ENCODE results near the gene XXYLT1.
"Not testable (repeated sequence)": the region's sequence is repeated elsewhere in the genome, so short reads cannot be mapped to it uniquely, and the experiment has no call there.

XXYLT1 gene

GRCh38 chr3:195059471-195060216 is 211.3 kb downstream of the XXYLT1 start:
- no peaks in the 10 kb centered on the region; the same call in 1 of the 2 replicates for H3K4me1 ChIP-seq (ENCODE audit: insufficient read depth, low read length)
- no peaks in the 10 kb centered on the region for H3K9me3 ChIP-seq (ENCODE audit: control insufficient read depth, insufficient read depth, low read length)
- H3K9ac ChIP-seq (ENCODE audit: low read depth, low read length) = no peak overlapping the region
- H3K36me3 ChIP-seq (ENCODE audit: insufficient read depth, low read length) = no peaks in the 10 kb centered on the region

GRCh38 chr3:195059006-195059350 is 212.0 kb downstream of the XXYLT1 start:
- Histone ChIP-seq H3K9ac (ENCODE audit: low read depth, low read length) (no peak overlapping the region), H3K36me3 (ENCODE audit: insufficient read depth, low read length) (no peaks in the 10 kb centered on the region), H3K4me1 (ENCODE audit: insufficient read depth, low read length) (no peaks in the 10 kb centered on the region; the same call in 1 of the 2 replicates), H3K9me3 (ENCODE audit: control insufficient read depth, insufficient read depth, low read length) (no peaks in the 10 kb centered on the region)

- Histone ChIP-seq H3K36me3 (ENCODE audit: insufficient read depth, low read length) (no peaks in the 10 kb centered on the region), H3K9me3 (ENCODE audit: control insufficient read depth, insufficient read depth, low read length) (no peaks in the 10 kb centered on the region), H3K4me1 (ENCODE audit: insufficient read depth, low read length) (no peaks in the 10 kb centered on the region; the same call in 1 of the 2 replicates), H3K9ac (ENCODE audit: low read depth, low read length) (no peak overlapping the region)
These were observed 212.5 kb downstream of the XXYLT1 start for GRCh38 chr3:195058336-195059005.

- no peaks in the 10 kb centered on the region for H3K9me3 ChIP-seq (ENCODE audit: control insufficient read depth, insufficient read depth, low read length)
- no peaks in the 10 kb centered on the region; the same call in 1 of the 2 replicates for H3K4me1 ChIP-seq (ENCODE audit: insufficient read depth, low read length)
- H3K36me3 ChIP-seq (ENCODE audit: insufficient read depth, low read length) = no peaks in the 10 kb centered on the region
- H3K9ac ChIP-seq (ENCODE audit: low read depth, low read length) = no peak overlapping the region
These were observed 213.2 kb downstream of the XXYLT1 start for GRCh38 chr3:195057716-195058115.

- H3K4me1 ChIP-seq (ENCODE audit: insufficient read depth, low read length) = no peaks in the 10 kb centered on the region; the same call in 1 of the 2 replicates
- no peaks in the 10 kb centered on the region for H3K9me3 ChIP-seq (ENCODE audit: control insufficient read depth, insufficient read depth, low read length)
- no peaks in the 10 kb centered on the region for H3K36me3 ChIP-seq (ENCODE audit: insufficient read depth, low read length)
- no peak overlapping the region for H3K9ac ChIP-seq (ENCODE audit: low read depth, low read length)
These were observed 214.5 kb downstream of the XXYLT1 start for GRCh38 chr3:195056506-195056905.

GRCh38 chr3:195054311-195054710 is 216.6 kb downstream of the XXYLT1 start:
- Histone ChIP-seq H3K36me3 (ENCODE audit: insufficient read depth, low read length) (no peaks in the 10 kb centered on the region), H3K4me1 (ENCODE audit: insufficient read depth, low read length) (no peaks in the 10 kb centered on the region; the same call in 1 of the 2 replicates), H3K9me3 (ENCODE audit: control insufficient read depth, insufficient read depth, low read length) (no peaks in the 10 kb centered on the region), H3K9ac (ENCODE audit: low read depth, low read length) (no peak overlapping the region)

- Histone ChIP-seq H3K36me3 (ENCODE audit: insufficient read depth, low read length) (no peaks in the 10 kb centered on the region), H3K9ac (ENCODE audit: low read depth, low read length) (no peak overlapping the region), H3K9me3 (ENCODE audit: control insufficient read depth, insufficient read depth, low read length) (no peaks in the 10 kb centered on the region), H3K4me1 (ENCODE audit: insufficient read depth, low read length) (no peaks in the 10 kb centered on the region; the same call in 1 of the 2 replicates)
These were observed 218.0 kb downstream of the XXYLT1 start for GRCh38 chr3:195052939-195053338.

- H3K4me1 ChIP-seq (ENCODE audit: insufficient read depth, low read length); H3K36me3 ChIP-seq (ENCODE audit: insufficient read depth, low read length); H3K9me3 ChIP-seq (ENCODE audit: control insufficient read depth, insufficient read depth, low read length); H3K9ac ChIP-seq (ENCODE audit: low read depth, low read length): not testable (repeated sequence)
These were observed 220.7 kb downstream of the XXYLT1 start for GRCh38 chr3:195050296-195050695.

GRCh38 chr3:195048059-195048905 is 222.7 kb downstream of the XXYLT1 start:
- Histone ChIP-seq H3K9ac (ENCODE audit: low read depth, low read length) (no peak overlapping the region), H3K9me3 (ENCODE audit: control insufficient read depth, insufficient read depth, low read length) (no peaks in the 10 kb centered on the region), H3K4me1 (ENCODE audit: insufficient read depth, low read length) (peaks cover 12% of the 10 kb centered on the region), H3K36me3 (ENCODE audit: insufficient read depth, low read length) (no peaks in the 10 kb centered on the region)

- Histone ChIP-seq H3K4me1 (ENCODE audit: insufficient read depth, low read length) (peaks cover 20% of the 10 kb centered on the region), H3K36me3 (ENCODE audit: insufficient read depth, low read length) (no peaks in the 10 kb centered on the region), H3K9me3 (ENCODE audit: control insufficient read depth, insufficient read depth, low read length) (no peaks in the 10 kb centered on the region), H3K9ac (ENCODE audit: low read depth, low read length) (no peak overlapping the region)
These were observed 223.4 kb downstream of the XXYLT1 start for GRCh38 chr3:195047536-195047935.

- no peaks in the 10 kb centered on the region for H3K36me3 ChIP-seq (ENCODE audit: insufficient read depth, low read length)
- no peaks in the 10 kb centered on the region for H3K9me3 ChIP-seq (ENCODE audit: control insufficient read depth, insufficient read depth, low read length)
- no peak overlapping the region for H3K9ac ChIP-seq (ENCODE audit: low read depth, low read length)
These were observed 224.5 kb downstream of the XXYLT1 start for GRCh38 chr3:195046441-195046840.

GRCh38 chr3:195045481-195046210 is 225.3 kb downstream of the XXYLT1 start:
- H3K9ac ChIP-seq (ENCODE audit: low read depth, low read length) = no peak overlapping the region
- H3K4me1 ChIP-seq (ENCODE audit: insufficient read depth, low read length) = peaks cover 36% of the 10 kb centered on the region
- no peaks in the 10 kb centered on the region for H3K9me3 ChIP-seq (ENCODE audit: control insufficient read depth, insufficient read depth, low read length)
- H3K36me3 ChIP-seq (ENCODE audit: insufficient read depth, low read length) = no peaks in the 10 kb centered on the region

More at GRCh38 chr3:195046441-195046840, 224.5 kb downstream of the XXYLT1 start:
- peaks cover 29% of the 10 kb centered on the region for H3K4me1 ChIP-seq (ENCODE audit: insufficient read depth, low read length)

- no peak overlapping the region for H3K9ac ChIP-seq (ENCODE audit: low read depth, low read length)
- H3K9me3 ChIP-seq (ENCODE audit: control insufficient read depth, insufficient read depth, low read length) = no peaks in the 10 kb centered on the region
- no peaks in the 10 kb centered on the region for H3K36me3 ChIP-seq (ENCODE audit: insufficient read depth, low read length)
- peaks cover 40% of the 10 kb centered on the region for H3K4me1 ChIP-seq (ENCODE audit: insufficient read depth, low read length)
These were observed 226.5 kb downstream of the XXYLT1 start for GRCh38 chr3:195044411-195044810.
